GM12801 (cell line): ENCODE data around the gene LHB.
"Not testable (repeated sequence)": the region's sequence is repeated elsewhere in the genome, so short reads cannot be mapped to it uniquely, and the experiment has no call there.

Source experiments
- CTCF ChIP-seq: IDR thresholded peaks from one replicate; pipeline ENCODE4 v1.5.1; 2011; ENCODE audit warnings: control low read depth; ENCODE audit not compliant: insufficient read length; ENCODE audit errors: extremely low read depth

Gene LHB

GRCh38 chr19:49031642-49032301 lies 14.9 kb upstream of the LHB start, which contains the start of gene CGB2:
Gene CGB2, plus strand, starts transcription at chr19:49031890. Its CDS starts 206 bp downstream, at chr19:49032096.
- not testable (repeated sequence) for TF ChIP-seq CTCF

GRCh38 chr19:49024233-49024632 lies 7.3 kb upstream of the LHB start, which contains the start of gene CGB3:
Gene CGB3, minus strand, starts transcription at chr19:49024333. Its CDS starts 362 bp downstream, at chr19:49023971.
- not testable (repeated sequence) for TF ChIP-seq CTCF

- no peak for TF ChIP-seq CTCF
Measured at GRCh38 chr19:49022116-49022515, 5.2 kb upstream of the LHB start.

- no peak for TF ChIP-seq CTCF
Measured at GRCh38 chr19:49020931-49021895, 4.3 kb upstream of the LHB start.

- no peak for TF ChIP-seq CTCF
Measured at GRCh38 chr19:49020342-49020741, 3.5 kb upstream of the LHB start.

- TF ChIP-seq CTCF = no peak
Measured at GRCh38 chr19:49019242-49019932, 2.5 kb upstream of the LHB start.

GRCh38 chr19:49017666-49018351 lies 918 bp upstream of the LHB start:
- no peak for TF ChIP-seq CTCF
